ENCODE results near the gene TCN1. TPM values are rescaled to one million over a fixed set of nuclear protein-coding genes. Genes with fewer than 3 reads are reported as not detected.

The TCN1 gene
- total and polyA plus RNA-seq, 2 of the 8 experiments (the other 6 are each of a cell fraction or from before 2014, with no cell fraction given), result not detected

DNA sequence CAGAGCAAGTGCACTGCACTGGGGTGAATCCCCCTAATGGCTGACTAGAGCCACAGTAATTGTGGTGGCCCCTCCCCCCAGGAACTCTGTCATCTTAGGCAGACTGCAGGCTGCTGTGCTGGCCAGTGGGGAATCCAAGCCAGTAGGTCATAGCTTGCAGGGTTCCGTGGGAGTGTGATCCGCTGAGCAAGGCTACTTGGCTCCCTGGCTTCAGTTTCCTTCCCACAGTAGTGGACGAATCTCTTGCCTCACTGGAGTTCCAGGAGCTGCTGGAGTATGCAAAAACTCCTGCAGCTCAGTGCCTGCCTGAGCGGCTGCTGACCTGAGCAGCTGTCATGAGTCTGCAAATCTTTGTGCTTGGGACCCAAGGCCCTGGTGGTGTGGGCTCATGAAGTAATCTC lies 25.5 kb upstream of the TCN1 start (continued):
- no peak for TF ChIP-seq ATF3 (IDR thresholded peaks at IDR 0.05; ENCODE audit: insufficient read depth, low read depth, low read length)
- no peak for TF ChIP-seq SIRT6 (IDR thresholded peaks at IDR 0.05; ENCODE audit: low read length)
- no peak for TF ChIP-seq NANOG (IDR thresholded peaks at IDR 0.05; ENCODE audit: insufficient read depth, low read depth, low read length, poor library complexity, severe bottlenecking)
- TF ChIP-seq TBP (IDR thresholded peaks at IDR 0.05; ENCODE audit: low read depth, low read length), result 0 out of 2 replicates have a peak, but pooled peaks have one; percentile 24
- TF ChIP-seq POLR2A (IDR thresholded peaks at IDR 0.05; ENCODE audit: control extremely low read depth in 1 of 2, low read depth in 2 of 2, low read length in 2 of 2), result peak in 1 of 2 experiments; percentile 56; a peak in 2 of 3 replicates
- TF ChIP-seq CTBP2 (IDR thresholded peaks at IDR 0.05; ENCODE audit: borderline replicate concordance, insufficient read depth, insufficient read length, low read length), result no peak
- TF ChIP-seq PHF8 (conservative IDR thresholded peaks at IDR 0.05; ENCODE audit: low read depth, low read length), result no peak
- no peak for TF ChIP-seq KDM4A (IDR thresholded peaks at IDR 0.05; ENCODE audit: low read depth, low read length, severe bottlenecking)
- TF ChIP-seq RNF2 (IDR thresholded peaks at IDR 0.05; ENCODE audit: borderline replicate concordance, low read depth, low read length, missing control alignments, poor library complexity, severe bottlenecking), result no peak
- peak; percentile 20; the same call in 1 of the 2 replicates for TF ChIP-seq MAFK (IDR thresholded peaks at IDR 0.05; ENCODE audit: low read depth, low read length)
- TF ChIP-seq RBBP5 (IDR thresholded peaks at IDR 0.05; ENCODE audit: borderline replicate concordance, low read depth, low read length), result 0 out of 2 replicates have a peak, but pooled peaks have one; percentile 55
- no peak for TF ChIP-seq SIN3A (conservative IDR thresholded peaks at IDR 0.05 in 1 of 2, IDR thresholded peaks at IDR 0.05 in 1 of 2; ENCODE audit: low read depth in 1 of 2, low read length in 2 of 2)
- no peak for TF ChIP-seq KDM5A (IDR thresholded peaks at IDR 0.05; ENCODE audit: low read length)
- TF ChIP-seq YY1 (IDR thresholded peaks at IDR 0.05; ENCODE audit: low read depth, low read length), result peak; percentile 45; the same call in 1 of the 2 replicates
- TF ChIP-seq SUZ12 (IDR thresholded peaks at IDR 0.05; ENCODE audit: low read length), result no peak
- no peak for TF ChIP-seq SIX5 (IDR thresholded peaks at IDR 0.05; ENCODE audit: low read depth, low read length)
- TF ChIP-seq CREB1 (IDR thresholded peaks at IDR 0.05), result 0 out of 2 replicates have a peak, but pooled peaks have one; percentile 27
- peak; percentile 82 for TF ChIP-seq BACH1 (IDR thresholded peaks at IDR 0.05; ENCODE audit: low read length)
- TF ChIP-seq JUN (IDR thresholded peaks at IDR 0.05; ENCODE audit: low read depth, low read length), result no peak
- no peak for TF ChIP-seq CHD1 (IDR thresholded peaks at IDR 0.05; ENCODE audit: low read depth, low read length)
- TF ChIP-seq RFX5 (IDR thresholded peaks at IDR 0.05; ENCODE audit: borderline replicate concordance, low read depth, low read length), result no peak
- TF ChIP-seq, protein P1, sequence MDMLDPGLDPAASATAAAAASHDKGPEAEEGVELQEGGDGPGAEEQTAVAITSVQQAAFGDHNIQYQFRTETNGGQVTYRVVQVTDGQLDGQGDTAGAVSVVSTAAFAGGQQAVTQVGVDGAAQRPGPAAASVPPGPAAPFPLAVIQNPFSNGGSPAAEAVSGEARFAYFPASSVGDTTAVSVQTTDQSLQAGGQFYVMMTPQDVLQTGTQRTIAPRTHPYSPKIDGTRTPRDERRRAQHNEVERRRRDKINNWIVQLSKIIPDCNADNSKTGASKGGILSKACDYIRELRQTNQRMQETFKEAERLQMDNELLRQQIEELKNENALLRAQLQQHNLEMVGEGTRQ (IDR thresholded peaks at IDR 0.05; ENCODE audit: low read length), result no peak
- no peak for TF ChIP-seq EP300 (IDR thresholded peaks at IDR 0.05; ENCODE audit: borderline replicate concordance in 1 of 2, low read depth in 2 of 2, low read length in 2 of 2)
- TF ChIP-seq ASH2L (IDR thresholded peaks at IDR 0.05; ENCODE audit: low read length), result peak; percentile 61

All from H1 (cell line).